ENCODE measurements around the gene DHRS4. TPM values are rescaled to one million over a fixed set of nuclear protein-coding genes. Genes with fewer than 3 reads are reported as not detected.
A peak's percentile ranks its signal among the peaks of the same experiment; 100 is the strongest.
"Not testable (repeated sequence)": the region's sequence is repeated elsewhere in the genome, so short reads cannot be mapped to it uniquely, and the experiment has no call there.

The DHRS4 gene
- total RNA-seq, 1 donor from 2014 or later, result 17.1 TPM

DNA sequence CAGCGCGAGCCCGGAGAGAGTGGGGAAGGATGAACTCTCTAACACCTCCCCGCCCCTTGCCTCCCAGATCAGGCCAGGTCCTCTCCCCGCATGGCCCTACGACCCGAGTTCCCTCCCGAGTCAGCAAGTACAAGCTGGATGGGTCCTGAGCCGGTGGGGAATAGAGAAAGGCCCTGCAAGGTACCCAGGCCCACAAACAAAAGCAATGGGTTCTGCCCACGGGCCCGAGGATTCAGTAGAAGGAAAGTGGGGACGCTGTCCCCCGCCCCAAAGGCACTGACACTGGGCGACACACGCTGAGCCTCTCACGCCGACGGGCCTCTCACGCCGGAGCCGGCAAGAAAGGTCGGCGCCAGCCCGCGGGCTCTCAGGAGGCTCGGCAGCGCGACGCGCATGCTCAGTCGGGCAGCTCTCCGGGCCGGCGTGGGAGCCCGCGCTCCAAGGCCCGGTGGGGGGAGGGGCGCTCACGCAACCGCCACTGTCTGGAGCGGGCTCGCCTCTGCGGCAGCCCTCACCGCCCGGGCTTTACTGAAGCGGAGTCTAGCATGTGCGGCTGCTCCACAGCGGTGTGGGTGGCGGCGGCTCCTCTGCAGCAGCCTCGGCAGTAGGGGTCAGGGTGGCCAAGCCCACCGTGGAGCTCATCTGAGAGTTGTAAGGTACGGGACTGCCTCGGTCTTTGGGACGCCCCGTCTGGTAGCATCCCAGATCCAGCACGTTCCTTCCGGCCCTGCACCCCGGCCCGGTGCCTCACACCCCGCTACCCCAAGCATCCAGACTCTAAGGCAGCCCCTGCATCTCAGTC is 16.1 kb downstream of the DHRS4 start:
- not testable (repeated sequence) for H3K27ac Mint-ChIP-seq; H3K36me3 Mint-ChIP-seq (ENCODE audit: insufficient read depth); H3K4me3 Mint-ChIP-seq (ENCODE audit: low read depth); H3K27me3 Mint-ChIP-seq; H3K4me1 Mint-ChIP-seq (ENCODE audit: low read depth)
- peak; percentile 61 for DNase-seq (ENCODE audit: low spot score, unreplicated experiment)
- peaks cover 17% of the 10 kb centered on the region for H3K9me3 Mint-ChIP-seq (ENCODE audit: low read depth)

DNA sequence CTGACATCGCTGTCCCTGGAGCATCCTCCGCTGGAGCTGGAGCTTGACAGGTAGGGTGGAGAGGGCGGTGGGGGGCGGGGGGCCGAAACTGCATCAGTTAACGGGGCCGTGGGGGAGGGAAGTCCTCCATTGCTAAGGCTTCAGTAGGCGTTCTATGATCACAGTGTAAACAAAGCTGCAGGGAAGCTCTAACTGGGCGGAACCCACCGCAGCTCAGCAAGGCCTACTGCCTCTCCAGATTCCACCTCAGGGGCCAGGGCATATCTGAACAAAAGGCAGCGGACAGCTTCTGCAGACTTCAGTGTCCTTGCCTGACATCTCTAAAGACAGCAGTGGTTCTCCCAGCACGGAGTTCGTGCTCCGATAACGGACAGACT is 16.7 kb downstream of the DHRS4 start:
- peaks cover 23% of the 10 kb centered on the region for H3K9me3 Mint-ChIP-seq (ENCODE audit: low read depth)
- H3K36me3 Mint-ChIP-seq (ENCODE audit: insufficient read depth); H3K4me1 Mint-ChIP-seq (ENCODE audit: low read depth); H3K27ac Mint-ChIP-seq; H3K27me3 Mint-ChIP-seq; DNase-seq (ENCODE audit: low spot score, unreplicated experiment); H3K4me3 Mint-ChIP-seq (ENCODE audit: low read depth): not testable (repeated sequence)

DNA sequence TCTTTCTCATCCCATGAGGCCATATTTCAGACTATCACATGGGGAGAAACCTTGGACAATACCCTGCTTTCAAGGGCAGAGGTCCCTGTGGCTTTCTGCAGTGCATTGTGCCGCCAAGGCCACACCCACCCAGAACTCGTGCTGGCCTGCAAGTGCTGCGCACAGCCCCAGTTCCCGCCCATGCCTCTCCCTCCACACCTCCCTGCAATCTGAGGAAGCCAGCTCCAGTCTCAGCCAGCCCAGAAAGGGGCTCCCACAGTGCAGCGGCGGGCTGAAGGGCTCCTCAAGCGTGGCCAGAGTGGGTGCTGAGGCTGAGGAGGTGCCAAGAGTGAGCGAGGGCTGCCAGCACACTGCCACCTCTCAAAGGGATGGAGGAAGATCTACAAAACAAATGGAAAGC is 19.6 kb downstream of the DHRS4 start:
- DNase-seq (ENCODE audit: low spot score, unreplicated experiment); H3K27me3 Mint-ChIP-seq; H3K27ac Mint-ChIP-seq; H3K4me3 Mint-ChIP-seq (ENCODE audit: low read depth); H3K4me1 Mint-ChIP-seq (ENCODE audit: low read depth): not testable (repeated sequence)
- Mint-ChIP-seq H3K36me3 (ENCODE audit: insufficient read depth) (peaks cover 11% of the 10 kb centered on the region), H3K9me3 (ENCODE audit: low read depth) (peaks cover 26% of the 10 kb centered on the region)

DNA sequence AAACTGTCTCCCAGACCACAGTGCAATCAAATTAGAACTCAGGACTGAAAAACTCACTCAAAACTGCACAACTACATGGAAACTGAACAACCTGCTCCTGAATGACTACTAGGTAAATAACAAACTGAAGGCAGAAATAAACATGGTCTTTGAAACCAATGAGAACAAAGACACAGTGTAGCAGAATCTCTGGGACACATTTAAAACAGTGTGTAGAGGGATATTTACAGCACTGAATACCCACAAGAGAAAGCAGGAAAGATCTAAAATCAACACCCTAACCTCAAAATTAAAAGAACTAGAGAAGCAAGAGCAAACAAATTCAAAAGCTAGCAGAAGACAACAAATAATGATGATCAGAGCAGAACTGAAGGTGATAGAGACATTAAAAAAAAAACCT is 20.5 kb downstream of the DHRS4 start:
- not testable (repeated sequence) for H3K27me3 Mint-ChIP-seq; DNase-seq (ENCODE audit: low spot score, unreplicated experiment); H3K4me1 Mint-ChIP-seq (ENCODE audit: low read depth); H3K27ac Mint-ChIP-seq; H3K4me3 Mint-ChIP-seq (ENCODE audit: low read depth)
- Mint-ChIP-seq H3K36me3 (ENCODE audit: insufficient read depth) (peaks cover 11% of the 10 kb centered on the region), H3K9me3 (ENCODE audit: low read depth) (peaks cover 26% of the 10 kb centered on the region)

DNA sequence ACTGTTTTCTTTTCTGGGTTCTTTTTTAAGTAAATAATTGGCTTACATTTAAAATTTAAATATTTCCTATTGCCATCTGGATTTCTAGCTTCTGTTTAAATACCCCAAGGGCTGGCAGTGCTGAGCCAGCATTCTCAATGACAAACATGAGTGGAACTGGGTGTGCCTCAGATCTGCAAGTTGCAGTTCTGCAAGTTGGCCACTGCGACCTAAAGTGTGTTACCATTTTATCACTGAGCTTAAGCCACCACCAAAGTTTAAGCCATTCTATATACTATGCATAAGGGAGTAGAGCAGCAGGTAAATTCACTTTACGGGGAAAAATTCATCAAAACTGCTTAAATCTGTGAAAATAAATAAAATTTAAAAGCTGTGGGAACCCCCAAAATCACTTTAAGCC is 23.6 kb downstream of the DHRS4 start:
- H3K4me1 Mint-ChIP-seq (ENCODE audit: low read depth); H3K27ac Mint-ChIP-seq; H3K4me3 Mint-ChIP-seq (ENCODE audit: low read depth); DNase-seq (ENCODE audit: low spot score, unreplicated experiment); H3K27me3 Mint-ChIP-seq; H3K36me3 Mint-ChIP-seq (ENCODE audit: insufficient read depth): not testable (repeated sequence)
- H3K9me3 Mint-ChIP-seq (ENCODE audit: low read depth), result peaks cover 20% of the 10 kb centered on the region
- TF ChIP-seq, protein P1, sequence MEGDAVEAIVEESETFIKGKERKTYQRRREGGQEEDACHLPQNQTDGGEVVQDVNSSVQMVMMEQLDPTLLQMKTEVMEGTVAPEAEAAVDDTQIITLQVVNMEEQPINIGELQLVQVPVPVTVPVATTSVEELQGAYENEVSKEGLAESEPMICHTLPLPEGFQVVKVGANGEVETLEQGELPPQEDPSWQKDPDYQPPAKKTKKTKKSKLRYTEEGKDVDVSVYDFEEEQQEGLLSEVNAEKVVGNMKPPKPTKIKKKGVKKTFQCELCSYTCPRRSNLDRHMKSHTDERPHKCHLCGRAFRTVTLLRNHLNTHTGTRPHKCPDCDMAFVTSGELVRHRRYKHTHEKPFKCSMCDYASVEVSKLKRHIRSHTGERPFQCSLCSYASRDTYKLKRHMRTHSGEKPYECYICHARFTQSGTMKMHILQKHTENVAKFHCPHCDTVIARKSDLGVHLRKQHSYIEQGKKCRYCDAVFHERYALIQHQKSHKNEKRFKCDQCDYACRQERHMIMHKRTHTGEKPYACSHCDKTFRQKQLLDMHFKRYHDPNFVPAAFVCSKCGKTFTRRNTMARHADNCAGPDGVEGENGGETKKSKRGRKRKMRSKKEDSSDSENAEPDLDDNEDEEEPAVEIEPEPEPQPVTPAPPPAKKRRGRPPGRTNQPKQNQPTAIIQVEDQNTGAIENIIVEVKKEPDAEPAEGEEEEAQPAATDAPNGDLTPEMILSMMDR (IDR thresholded peaks at IDR 0.05; ENCODE audit: unreplicated experiment), result peak; percentile 14

DNA sequence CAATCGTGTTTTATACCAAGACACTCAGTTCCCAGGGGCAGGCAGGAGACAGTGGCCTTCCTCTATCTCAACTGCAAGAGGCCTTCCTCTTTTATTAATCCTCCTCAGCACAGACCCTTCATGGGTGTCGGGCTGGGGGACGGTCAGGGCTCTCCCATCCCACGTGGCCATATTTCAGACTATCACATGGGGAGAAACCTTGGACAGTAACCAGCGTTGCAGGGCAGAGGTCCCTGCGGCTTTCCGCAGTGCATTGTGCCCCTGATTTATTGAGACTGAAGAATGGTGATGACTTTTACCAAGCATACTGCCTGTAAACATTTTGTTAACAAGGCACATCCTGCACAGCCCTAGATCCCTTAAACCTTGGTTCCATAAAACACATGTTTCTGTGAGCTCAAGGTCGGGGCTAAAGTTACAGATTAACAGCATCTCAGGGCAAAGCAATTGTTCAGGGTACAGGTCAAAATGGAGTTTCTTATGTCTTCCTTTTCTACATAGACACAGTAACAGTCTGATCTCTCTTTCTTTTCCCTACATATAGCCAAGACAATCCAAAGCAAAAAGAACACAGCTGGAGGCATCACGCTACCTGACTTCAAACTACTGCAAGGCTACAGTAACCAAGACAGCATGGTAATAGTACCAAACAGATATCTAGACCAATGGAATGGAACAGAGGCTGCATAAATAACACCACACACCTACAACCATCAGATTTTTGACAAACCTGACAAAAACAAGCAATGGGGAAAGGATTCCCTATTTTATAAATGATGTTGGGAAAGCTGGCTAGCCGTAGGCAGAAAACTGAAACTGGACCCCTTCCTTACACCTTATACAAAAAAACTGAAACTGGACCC is 28.6 kb downstream of the DHRS4 start:
- not testable (repeated sequence) for H3K27ac Mint-ChIP-seq; H3K36me3 Mint-ChIP-seq (ENCODE audit: insufficient read depth); H3K9me3 Mint-ChIP-seq (ENCODE audit: low read depth); DNase-seq (ENCODE audit: low spot score, unreplicated experiment); H3K4me3 Mint-ChIP-seq (ENCODE audit: low read depth); H3K27me3 Mint-ChIP-seq; H3K4me1 Mint-ChIP-seq (ENCODE audit: low read depth)

DNA sequence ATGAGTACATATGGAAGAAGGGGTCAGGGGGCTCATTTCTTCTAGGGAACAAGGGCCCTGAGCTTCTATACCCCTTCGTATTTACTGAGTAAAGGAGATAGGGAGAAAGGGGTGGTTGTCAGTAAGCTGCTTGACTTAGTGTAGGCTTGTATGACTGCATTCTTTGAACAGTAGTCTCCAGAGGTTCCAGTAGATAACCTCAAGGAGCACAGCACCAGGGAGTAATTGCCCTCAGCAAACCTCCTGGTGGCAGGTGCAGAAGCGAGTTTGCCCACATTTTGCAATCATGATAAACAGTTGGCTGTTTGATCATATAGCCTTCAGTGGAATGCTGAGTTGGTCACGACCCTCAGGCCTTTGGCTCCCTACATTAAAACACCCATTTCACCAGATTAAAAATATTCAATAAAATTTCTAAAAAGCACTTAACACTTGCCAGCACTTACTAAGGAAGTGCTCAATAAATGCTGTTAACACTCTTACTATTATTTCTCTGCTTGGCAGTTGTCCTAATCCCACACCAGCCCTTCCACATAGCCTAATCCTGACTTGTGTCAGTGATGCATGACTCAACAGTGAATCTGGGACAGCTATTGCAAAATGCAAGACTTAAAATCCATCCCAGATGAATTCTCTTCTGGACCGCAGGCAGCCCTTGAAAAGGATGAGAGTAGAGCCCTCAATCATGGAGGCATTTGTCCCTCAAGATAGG is 31.5 kb downstream of the DHRS4 start:
- TF ChIP-seq, protein P1 (IDR thresholded peaks at IDR 0.05; ENCODE audit: unreplicated experiment), result no peak

More for the DNA sequence above, 31.5 kb downstream of the DHRS4 start:
- peaks cover 2% of the 10 kb centered on the region for H3K27me3 Mint-ChIP-seq
- no peak overlapping the region for H3K4me3 Mint-ChIP-seq (ENCODE audit: low read depth)
- no peak for DNase-seq (ENCODE audit: low spot score, unreplicated experiment)
- H3K27ac Mint-ChIP-seq, result no peak overlapping the region
- H3K9me3 Mint-ChIP-seq (ENCODE audit: low read depth), result no peaks in the 10 kb centered on the region
- peaks cover 5% of the 10 kb centered on the region for H3K4me1 Mint-ChIP-seq (ENCODE audit: low read depth)
- peaks cover 2% of the 10 kb centered on the region for H3K36me3 Mint-ChIP-seq (ENCODE audit: insufficient read depth)

All from progenitor cell of endocrine pancreas (in vitro differentiated cells).